Activated naive CD4-positive, alpha-beta T cell treated with anti-CD3 and anti-CD28 coated beads, Interleukin-2, amount 10 ng/mL, durations not matched to agents 7 days and 5 days (primary cell): ENCODE results near the gene SHB.

Experiments
- CTCF ChIA-PET: fragments of 350-600 bp; sonication (Branson Sonifier 250); formaldehyde crosslinking; loops from one replicate; lab custom pipeline; 2021; ENCODE audit warnings: antibody characterized with exemption; lab: Charles Lee
- DNase-seq: peaks from one replicate; pipeline ENCODE4 v3.0.0-alpha.2; 2020
- H3K27ac Mint-ChIP-seq: one replicate; pipeline ENCODE4 v1.8.0; 2021; ENCODE audit warnings: mild to moderate bottlenecking, moderate library complexity, mixed read lengths
- H3K27me3 Mint-ChIP-seq: one replicate; pipeline ENCODE4 v1.8.0; 2021; ENCODE audit warnings: mild to moderate bottlenecking, mixed read lengths
- H3K36me3 Mint-ChIP-seq: one replicate; pipeline ENCODE4 v1.8.0; 2021; ENCODE audit warnings: mixed read lengths
- H3K4me1 Mint-ChIP-seq: one replicate; pipeline ENCODE4 v1.8.0; 2021; ENCODE audit warnings: mixed read lengths
- H3K4me3 Mint-ChIP-seq: one replicate; pipeline ENCODE4 v1.8.0; 2021; ENCODE audit warnings: mild to moderate bottlenecking, moderate library complexity, mixed read lengths
- H3K9me3 Mint-ChIP-seq: one replicate; pipeline ENCODE4 v1.8.0; 2021; ENCODE audit warnings: mixed read lengths

The SHB gene

DNA sequence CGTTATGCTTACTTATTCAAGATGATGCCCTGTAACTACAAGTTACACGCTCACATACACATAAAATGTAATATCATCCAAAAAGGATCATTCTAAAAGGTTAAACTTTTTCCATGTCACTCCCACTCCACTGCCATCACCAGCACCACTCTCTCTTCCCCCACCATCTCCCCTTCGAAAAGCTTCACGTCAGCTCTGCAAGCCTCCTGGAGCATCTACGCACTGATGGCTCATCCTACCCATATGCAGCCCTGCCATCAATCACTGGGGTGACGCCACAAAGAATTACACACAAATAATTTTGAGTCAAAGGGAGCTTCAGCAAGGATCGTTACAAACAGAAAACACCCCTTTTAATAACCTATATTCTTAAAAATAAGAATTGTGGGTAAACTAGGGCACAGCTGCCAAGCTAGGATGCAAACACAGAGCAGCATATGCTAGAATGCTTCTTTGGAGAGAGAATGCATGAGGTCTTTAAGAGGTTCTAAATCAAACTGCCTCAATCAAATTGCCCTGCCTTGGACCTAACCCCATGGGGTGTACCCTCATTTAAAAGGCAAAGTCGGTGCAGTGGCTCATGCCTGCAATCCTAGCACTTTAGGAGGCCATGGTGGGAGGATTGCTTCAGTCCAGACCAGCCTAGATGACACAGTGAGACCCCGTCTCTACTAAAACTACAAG lies 56.1 kb downstream of the SHB start:
- Mint-ChIP-seq H3K36me3 (no peaks in the 10 kb centered on the region), H3K27ac (no peak overlapping the region), H3K27me3 (peaks cover 31% of the 10 kb centered on the region), H3K4me1 (peaks cover 8% of the 10 kb centered on the region), H3K9me3 (no peaks in the 10 kb centered on the region), H3K4me3 (no peak overlapping the region)
- CTCF ChIA-PET, result no interaction called here
- DNase-seq, result no peak

DNA sequence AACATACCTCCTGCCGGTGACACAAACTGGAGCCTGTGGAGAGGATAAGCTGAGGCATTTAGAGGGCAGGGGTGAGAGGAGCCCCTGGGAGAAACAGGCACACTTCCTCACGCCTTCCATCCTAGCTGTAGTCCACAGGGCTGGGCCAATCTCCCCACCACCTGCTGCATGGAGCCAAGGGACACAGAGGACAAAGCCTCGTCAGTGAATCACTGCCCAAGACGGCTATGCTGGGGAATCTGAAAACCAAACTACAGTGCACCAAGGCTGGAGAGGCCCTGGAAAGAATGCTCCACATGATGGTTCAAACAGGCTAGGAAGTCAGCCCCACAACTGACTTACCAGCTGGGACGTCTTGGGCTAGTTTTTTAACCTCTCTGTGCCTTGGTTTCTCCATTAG lies 57.0 kb downstream of the SHB start:
- Mint-ChIP-seq H3K27ac (no peak overlapping the region), H3K4me1 (peaks cover 12% of the 10 kb centered on the region)
- CTCF ChIA-PET, result no interaction called here

DNA sequence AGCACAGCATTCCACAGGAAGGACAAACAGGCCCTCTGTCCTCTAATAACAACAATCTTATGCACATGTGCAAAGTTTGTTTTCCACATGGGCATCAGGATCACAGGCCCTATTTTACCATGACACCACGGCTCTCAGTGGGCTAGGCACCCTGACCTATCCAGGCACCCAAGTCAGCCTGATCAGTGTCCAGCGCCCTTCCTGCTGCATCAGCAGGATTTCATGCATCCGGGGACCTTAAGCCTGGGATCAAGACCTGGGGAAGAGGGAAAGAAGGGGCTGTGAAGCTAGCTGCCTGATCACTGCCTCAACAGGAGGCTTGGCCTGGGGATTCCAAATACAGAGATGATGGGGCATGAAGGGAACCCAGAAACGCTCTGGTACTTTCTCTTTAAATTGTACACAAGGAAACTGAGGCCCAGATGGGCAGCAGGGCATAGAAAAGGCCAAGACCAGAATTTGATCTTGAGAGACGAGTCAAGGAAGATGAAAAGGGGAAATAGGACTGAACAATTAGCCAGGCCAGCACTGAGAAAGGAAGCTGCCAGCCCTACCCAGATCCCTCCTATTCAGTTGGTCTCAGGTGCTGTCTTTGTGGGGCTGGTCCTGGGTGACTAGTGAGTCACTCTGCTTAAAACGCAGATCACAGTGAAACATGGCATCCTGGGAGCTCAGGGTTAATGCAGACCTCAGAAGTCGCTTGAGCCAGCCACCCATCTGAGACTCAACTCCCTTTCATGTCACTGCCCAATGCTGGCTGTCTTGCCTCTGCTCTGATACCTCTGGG lies 57.9 kb downstream of the SHB start:
- Mint-ChIP-seq H3K36me3 (no peaks in the 10 kb centered on the region), H3K4me1 (peaks cover 14% of the 10 kb centered on the region), H3K4me3 (no peak overlapping the region), H3K9me3 (no peaks in the 10 kb centered on the region), H3K27me3 (peaks cover 15% of the 10 kb centered on the region), H3K27ac (no peak overlapping the region)
- CTCF ChIA-PET, result no interaction called here
- no peak for DNase-seq

More for the DNA sequence above, 57.0 kb downstream of the SHB start:
- H3K9me3 Mint-ChIP-seq, result no peaks in the 10 kb centered on the region
- H3K27me3 Mint-ChIP-seq, result peaks cover 23% of the 10 kb centered on the region
- H3K4me3 Mint-ChIP-seq, result no peak overlapping the region
- H3K36me3 Mint-ChIP-seq, result no peaks in the 10 kb centered on the region
- DNase-seq, result no peak

DNA sequence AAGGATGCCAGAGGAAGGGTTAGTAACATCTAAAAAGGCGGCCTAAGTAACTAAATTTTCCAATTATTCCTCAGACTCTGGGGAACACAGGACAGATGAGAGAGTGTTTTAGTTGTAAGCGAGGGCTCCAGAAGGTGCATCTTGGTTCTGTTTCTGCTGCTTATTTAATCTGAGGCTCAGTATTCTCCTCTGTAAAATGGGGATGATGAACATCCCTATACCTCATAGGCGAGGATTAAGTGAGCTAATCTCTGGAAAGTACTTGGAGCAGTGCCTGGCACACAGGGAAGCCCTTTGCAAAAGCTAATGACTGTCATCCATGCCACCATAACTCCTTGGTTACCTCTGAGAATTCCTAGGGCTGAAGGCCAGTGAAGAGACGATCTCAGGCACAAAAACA lies 59.0 kb downstream of the SHB start:
- Mint-ChIP-seq H3K4me3 (no peak overlapping the region), H3K4me1 (peaks cover 14% of the 10 kb centered on the region), H3K27ac (no peak overlapping the region), H3K9me3 (no peaks in the 10 kb centered on the region), H3K36me3 (no peaks in the 10 kb centered on the region), H3K27me3 (peaks cover 11% of the 10 kb centered on the region)
- DNase-seq, result no peak
- CTCF ChIA-PET, result no interaction called here

DNA sequence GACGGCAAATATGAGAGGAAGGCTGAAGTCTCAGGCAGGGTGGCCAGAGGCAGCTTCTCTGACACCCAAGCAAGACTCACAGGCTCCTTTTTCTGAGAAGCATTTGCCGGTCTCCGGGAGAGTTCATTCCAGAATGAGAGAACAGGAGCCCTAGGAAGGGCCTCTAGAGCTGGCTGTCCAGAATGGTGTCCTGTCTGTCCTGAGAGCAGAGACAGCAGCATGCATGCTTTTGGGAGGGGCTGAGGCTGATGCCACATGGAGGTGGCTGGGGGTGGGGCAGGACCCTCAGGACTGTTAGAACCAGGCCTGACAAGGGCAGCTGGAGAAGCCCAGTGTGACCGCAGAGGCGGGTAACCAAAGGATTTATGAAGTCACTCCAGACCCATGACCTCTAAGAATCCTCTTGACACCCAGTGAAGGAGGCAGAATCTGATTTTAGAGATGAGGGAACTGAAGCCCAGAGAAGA lies 60.0 kb downstream of the SHB start:
- H3K4me1 Mint-ChIP-seq, result peaks cover 14% of the 10 kb centered on the region
- H3K27ac Mint-ChIP-seq, result no peak overlapping the region
- H3K4me3 Mint-ChIP-seq, result no peak overlapping the region
- no peak for DNase-seq
- H3K36me3 Mint-ChIP-seq, result no peaks in the 10 kb centered on the region
- CTCF ChIA-PET, result interaction anchor here (1.1 to 1.4 kb wide), 3 partner anchors 9 to 95 kb away, joined by 3 to 5 read pairs (median 5); no protein-coding TSS in a partner anchor
- H3K9me3 Mint-ChIP-seq, result no peaks in the 10 kb centered on the region
- peaks cover 14% of the 10 kb centered on the region for H3K27me3 Mint-ChIP-seq

DNA sequence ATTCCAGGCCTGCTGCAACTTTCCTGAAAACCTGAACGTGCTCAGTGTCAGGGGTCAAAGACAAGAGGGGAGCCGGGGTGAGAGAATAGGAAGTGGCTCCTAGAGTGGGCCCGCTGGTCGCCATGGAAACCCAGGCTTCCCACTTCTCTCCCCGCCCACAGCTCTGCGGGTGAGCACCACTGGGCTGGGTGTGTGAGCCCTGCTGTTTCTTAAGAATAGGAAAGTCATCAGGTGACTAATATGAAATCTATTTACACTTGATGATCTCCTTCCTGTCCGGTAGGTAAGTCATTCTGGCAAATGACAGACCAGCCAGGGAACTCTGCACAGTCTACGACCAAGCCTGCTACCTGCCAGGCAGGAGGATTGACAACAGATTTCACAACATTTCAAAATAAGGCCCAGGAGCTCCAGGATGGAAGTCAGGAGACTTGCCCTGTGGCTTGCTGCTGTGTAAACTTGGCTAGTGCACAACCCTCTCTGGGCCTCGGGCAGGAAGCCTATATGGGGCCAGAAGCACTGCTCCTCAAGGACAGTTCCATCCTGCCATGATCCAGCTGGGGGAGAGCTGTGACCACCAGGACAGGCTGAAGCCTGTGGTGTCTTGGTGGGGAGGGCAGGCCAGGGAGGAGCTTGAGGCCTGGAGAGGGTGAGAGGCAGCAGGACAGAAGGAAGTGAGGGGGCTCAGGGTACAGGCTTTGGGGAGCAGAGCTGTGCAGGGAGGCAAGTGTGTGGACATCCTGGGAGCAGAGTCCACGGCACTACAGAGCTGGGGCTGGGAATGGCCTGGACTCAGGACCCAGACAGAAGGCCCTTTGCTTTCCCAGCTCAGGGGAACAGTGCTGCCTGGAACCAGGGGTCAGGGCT lies 60.6 kb downstream of the SHB start:
- Mint-ChIP-seq H3K27me3 (peaks cover 15% of the 10 kb centered on the region), H3K27ac (no peak overlapping the region), H3K36me3 (no peaks in the 10 kb centered on the region), H3K4me3 (no peak overlapping the region), H3K4me1 (peaks cover 16% of the 10 kb centered on the region), H3K9me3 (no peaks in the 10 kb centered on the region)
- DNase-seq, result no peak
- CTCF ChIA-PET, result interaction anchor here (1.1 to 1.4 kb wide), 3 partner anchors 9 to 95 kb away, joined by 3 to 5 read pairs (median 5); no protein-coding TSS in a partner anchor

DNA sequence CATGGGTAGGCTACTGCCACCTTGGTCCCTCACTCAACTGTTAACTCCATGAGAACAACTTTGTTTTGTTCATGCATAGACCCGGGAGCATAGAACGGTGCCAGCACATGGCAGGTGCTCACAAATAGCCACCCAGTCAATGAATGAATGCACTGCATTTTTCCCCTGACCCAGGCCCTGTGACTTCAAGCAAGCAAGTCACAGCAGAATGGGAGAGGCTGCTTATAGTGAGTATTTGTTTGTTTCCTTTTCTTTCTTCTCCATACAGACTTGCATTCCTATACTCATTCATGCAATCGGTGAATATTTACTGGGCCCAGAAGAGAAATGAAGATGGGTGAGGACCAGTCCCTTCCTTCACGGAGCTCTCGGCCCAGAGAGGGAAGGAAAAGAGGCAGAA lies 62.0 kb downstream of the SHB start:
- no peak overlapping the region for H3K27ac Mint-ChIP-seq
- CTCF ChIA-PET, result no interaction called here
- no peaks in the 10 kb centered on the region for H3K9me3 Mint-ChIP-seq
- peaks cover 22% of the 10 kb centered on the region for H3K4me1 Mint-ChIP-seq
- no peak for DNase-seq
- H3K27me3 Mint-ChIP-seq, result peaks cover 15% of the 10 kb centered on the region
- H3K36me3 Mint-ChIP-seq, result no peaks in the 10 kb centered on the region
- no peak overlapping the region for H3K4me3 Mint-ChIP-seq

DNA sequence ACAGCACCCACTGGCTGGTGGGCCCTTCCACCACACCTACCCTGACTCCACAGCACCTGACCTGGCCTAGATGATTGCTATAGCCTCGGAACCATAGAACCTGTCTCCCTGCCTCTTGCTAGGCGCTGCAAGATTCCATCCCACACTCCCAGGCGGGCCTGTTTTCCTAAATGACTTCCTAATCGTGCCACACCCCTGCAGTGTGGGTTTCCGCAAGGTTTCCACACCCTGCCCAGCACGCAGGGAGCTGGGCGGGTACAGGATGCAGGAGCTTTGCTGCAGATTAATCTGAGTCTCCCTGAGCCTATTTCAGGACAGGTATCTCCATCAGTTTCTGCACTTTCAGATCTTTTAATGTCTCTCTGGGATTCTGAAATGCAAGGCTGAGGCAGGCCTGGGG lies 62.9 kb downstream of the SHB start:
- H3K27ac Mint-ChIP-seq, result no peak overlapping the region
- H3K4me1 Mint-ChIP-seq, result peaks cover 22% of the 10 kb centered on the region
- CTCF ChIA-PET, result no interaction called here
- H3K9me3 Mint-ChIP-seq, result no peaks in the 10 kb centered on the region
- no peak overlapping the region for H3K4me3 Mint-ChIP-seq
- no peak for DNase-seq
- H3K36me3 Mint-ChIP-seq, result no peaks in the 10 kb centered on the region
- H3K27me3 Mint-ChIP-seq, result peaks cover 12% of the 10 kb centered on the region

DNA sequence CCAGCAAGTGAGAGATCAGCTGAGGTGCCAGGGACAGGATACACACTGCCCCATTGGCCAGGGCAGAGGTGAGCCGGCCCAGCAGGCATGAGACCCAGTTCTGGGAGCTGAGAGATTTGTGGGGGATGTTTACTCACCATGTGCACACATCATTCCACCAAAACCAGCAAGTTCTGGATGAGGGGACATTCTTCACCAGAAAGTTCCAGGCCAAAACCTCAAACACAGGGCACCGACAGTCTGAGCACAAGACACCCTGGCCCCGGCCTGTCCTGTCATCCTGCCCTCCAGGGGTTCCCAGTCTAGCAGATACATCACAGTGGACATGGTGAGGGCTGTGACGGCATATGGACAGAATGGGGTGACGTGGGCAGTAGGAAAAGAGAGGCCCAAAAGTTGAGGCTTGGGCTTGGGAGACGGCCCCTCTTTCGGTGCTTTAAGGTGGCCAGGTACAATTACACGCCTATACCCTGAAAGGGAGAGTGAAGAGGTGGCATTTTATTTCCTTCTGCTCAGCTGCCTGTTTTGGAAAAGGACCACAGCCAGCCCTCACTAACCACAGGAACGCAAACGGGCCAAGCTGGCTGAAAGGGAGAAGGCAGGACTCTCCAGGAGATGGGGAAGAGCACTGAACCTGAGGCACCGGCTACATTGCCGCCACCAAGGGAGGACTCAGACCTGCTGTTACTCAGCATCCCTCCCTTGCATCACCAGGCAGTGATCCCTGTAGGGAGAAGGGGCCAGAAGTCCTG lies 64.0 kb downstream of the SHB start:
- Mint-ChIP-seq H3K4me1 (peaks cover 22% of the 10 kb centered on the region), H3K4me3 (no peak overlapping the region), H3K27ac (no peak overlapping the region), H3K27me3 (peaks cover 12% of the 10 kb centered on the region), H3K36me3 (no peaks in the 10 kb centered on the region), H3K9me3 (no peaks in the 10 kb centered on the region)
- DNase-seq, result no peak
- CTCF ChIA-PET, result no interaction called here

DNA sequence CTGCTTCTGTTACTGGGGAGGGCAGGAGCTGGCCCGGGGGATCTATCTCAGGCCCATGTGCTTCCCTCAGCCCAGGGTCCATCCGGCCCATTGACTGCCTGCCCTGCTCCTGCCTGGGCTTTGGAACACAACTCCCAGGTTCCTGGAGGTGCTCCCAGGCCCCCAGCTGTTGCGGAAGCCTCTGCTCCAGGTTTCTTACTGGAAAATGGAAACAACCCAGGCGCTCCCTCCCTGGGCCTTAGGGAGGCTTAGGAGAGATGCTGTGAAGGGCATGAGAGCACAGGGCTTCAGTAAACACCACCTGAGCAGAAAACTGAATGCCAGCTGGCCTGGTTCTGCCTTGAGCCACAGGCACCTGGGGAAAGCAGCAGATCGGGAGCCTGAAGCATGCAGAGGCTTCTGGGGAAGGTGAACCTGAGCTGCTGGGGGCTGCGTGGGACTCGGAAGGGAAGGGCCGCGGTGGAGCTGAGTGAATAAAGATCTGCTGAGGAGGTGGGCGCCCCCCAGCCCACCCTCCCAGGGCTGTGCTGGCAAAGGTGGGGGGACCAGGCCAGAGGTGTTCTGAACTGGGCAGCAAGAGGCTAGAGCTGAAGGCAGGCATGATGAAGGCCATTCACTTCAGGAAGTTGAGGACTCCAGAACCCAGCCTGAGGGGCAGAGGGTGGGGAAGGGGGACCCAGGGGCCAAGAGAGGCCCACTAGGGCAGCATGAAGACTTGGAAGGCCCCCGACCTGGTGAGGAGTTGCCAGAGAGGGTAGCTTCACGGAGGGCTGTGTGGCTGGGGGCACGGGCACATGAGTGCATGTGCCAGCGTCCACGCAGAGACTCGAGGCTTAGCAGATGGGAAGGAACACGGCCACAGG lies 64.8 kb downstream of the SHB start:
- no peak overlapping the region for H3K4me3 Mint-ChIP-seq
- no peaks in the 10 kb centered on the region for H3K9me3 Mint-ChIP-seq
- peaks cover 10% of the 10 kb centered on the region for H3K27me3 Mint-ChIP-seq
- CTCF ChIA-PET, result no interaction called here
- H3K4me1 Mint-ChIP-seq, result peaks cover 22% of the 10 kb centered on the region
- H3K36me3 Mint-ChIP-seq, result no peaks in the 10 kb centered on the region
- H3K27ac Mint-ChIP-seq, result no peak overlapping the region
- DNase-seq, result no peak

DNA sequence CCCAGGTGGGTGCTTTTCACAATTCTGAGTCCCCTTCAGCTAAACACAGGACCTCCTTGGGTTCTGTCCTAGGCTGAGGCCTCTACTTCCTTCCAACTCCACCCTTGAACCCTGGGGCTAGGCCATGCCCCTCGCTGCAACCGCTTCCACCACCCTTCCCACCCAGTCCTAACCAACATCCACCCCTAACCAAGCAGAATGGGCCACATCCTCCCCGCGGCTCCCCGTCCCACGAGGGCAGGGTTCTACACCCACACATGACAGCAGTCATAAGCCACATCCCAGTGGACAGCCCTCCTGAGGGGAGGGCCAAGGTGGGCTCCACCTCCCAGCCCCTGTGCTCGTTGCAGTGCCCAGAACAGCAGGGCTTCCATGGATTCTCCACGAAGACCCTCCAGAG lies 65.8 kb downstream of the SHB start:
- Mint-ChIP-seq H3K4me1 (peaks cover 17% of the 10 kb centered on the region), H3K27ac (peak overlapping the region; percentile 17), H3K4me3 (no peak overlapping the region), H3K27me3 (peaks cover 4% of the 10 kb centered on the region), H3K36me3 (no peaks in the 10 kb centered on the region), H3K9me3 (no peaks in the 10 kb centered on the region)
- peak; percentile 42 for DNase-seq
- CTCF ChIA-PET, result no interaction called here

DNA sequence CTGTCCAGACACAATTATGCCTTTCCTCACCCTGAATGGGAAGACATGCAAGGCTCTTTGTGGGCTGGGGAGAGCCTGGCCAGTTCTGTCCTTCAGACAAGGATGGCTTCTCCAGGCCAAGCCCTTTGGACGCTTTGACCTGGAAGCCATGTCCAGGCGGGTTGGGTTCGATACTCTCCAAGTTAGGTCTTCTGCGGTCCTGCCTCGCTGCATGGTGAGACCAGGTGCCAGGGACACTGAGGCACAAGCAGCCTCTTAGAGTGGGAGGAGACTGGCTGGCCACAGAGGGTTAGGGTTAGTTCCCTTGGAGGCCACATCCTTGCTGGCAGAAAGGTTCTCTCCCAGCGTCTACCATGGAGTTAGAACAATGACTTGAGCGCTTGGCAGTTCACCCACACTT lies 67.6 kb downstream of the SHB start:
- CTCF ChIA-PET, result no interaction called here
- no peaks in the 10 kb centered on the region for H3K36me3 Mint-ChIP-seq
- H3K4me3 Mint-ChIP-seq, result no peak overlapping the region
- DNase-seq, result no peak
- H3K27ac Mint-ChIP-seq, result no peak overlapping the region
- H3K27me3 Mint-ChIP-seq, result peaks cover 4% of the 10 kb centered on the region
- no peaks in the 10 kb centered on the region for H3K9me3 Mint-ChIP-seq
- H3K4me1 Mint-ChIP-seq, result peaks cover 8% of the 10 kb centered on the region

DNA sequence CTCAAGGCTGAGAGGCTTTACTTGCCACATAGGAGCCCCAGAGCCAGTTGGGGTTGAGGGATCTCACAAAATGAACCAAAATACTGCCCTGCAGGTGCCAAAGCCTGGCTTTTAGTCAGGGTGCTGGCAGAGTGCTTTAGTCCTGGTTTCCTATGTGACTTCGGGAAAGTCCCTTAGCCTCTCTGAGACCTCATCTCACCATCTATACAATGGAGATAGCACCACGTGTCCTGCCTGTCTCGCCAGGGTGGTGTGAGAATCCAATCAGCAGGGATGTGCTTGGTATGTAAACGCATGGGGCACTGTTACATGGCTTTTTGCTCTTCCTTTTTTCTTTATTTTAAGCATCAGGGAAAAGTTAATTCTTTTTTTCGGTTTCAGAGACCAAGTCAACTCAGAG lies 68.3 kb downstream of the SHB start:
- peaks cover 8% of the 10 kb centered on the region for H3K4me1 Mint-ChIP-seq
- DNase-seq, result no peak
- H3K27me3 Mint-ChIP-seq, result peaks cover 4% of the 10 kb centered on the region
- H3K4me3 Mint-ChIP-seq, result no peak overlapping the region
- CTCF ChIA-PET, result no interaction called here
- no peaks in the 10 kb centered on the region for H3K9me3 Mint-ChIP-seq
- H3K36me3 Mint-ChIP-seq, result no peaks in the 10 kb centered on the region
- H3K27ac Mint-ChIP-seq, result no peak overlapping the region
